WTC11 (cell line): ENCODE measurements around the gene PON3. TPM values are rescaled to one million over a fixed set of nuclear protein-coding genes. Genes with fewer than 3 reads are reported as not detected.

Source experiments
- ATAC-seq: fragments of 200-7000 bp; cut with Tn5 transposase; 2 replicates; pipeline ENCODE4 v1.10.0; 2021; ENCODE audit warnings: mild to moderate bottlenecking, moderate library complexity
- CTCF ChIA-PET: fragments of 300-600 bp; sonication (Branson Sonifier 250); formaldehyde crosslinking; loops from one replicate; lab custom pipeline; 2021; ENCODE audit warnings: antibody characterized with exemption; lab: Charles Lee
- POLR2A ChIA-PET: fragments of 350-600 bp; sonication (Branson Sonifier 250); formaldehyde crosslinking; loops from one replicate; lab custom pipeline; 2021; ENCODE audit warnings: antibody characterized with exemption; lab: Charles Lee
- DNase-seq: peaks from one replicate; pipeline ENCODE4 v3.0.0; 2021; ENCODE audit warnings: low spot score
- H3K27ac Mint-ChIP-seq: 2 replicates; pipeline ENCODE4 v1.8.0; 2021; ENCODE audit warnings: mixed read lengths
- H3K27me3 Mint-ChIP-seq: 2 replicates; pipeline ENCODE4 v1.8.0; 2021; ENCODE audit warnings: low read depth, mild to moderate bottlenecking, moderate library complexity, mixed read lengths
- H3K36me3 Mint-ChIP-seq: 2 replicates; pipeline ENCODE4 v1.8.0; 2021; ENCODE audit warnings: mixed read lengths
- H3K4me1 Mint-ChIP-seq: 2 replicates; pipeline ENCODE4 v1.8.0; 2022; ENCODE audit warnings: mixed read lengths
- H3K4me3 Mint-ChIP-seq: 2 replicates; pipeline ENCODE4 v1.8.0; 2021; ENCODE audit warnings: mild to moderate bottlenecking, moderate library complexity, mixed read lengths
- H3K9me3 Mint-ChIP-seq: 2 replicates; pipeline ENCODE4 v1.8.0; 2021; ENCODE audit warnings: mixed read lengths
- FOXJ3 ChIP-seq: sonication (generic); formaldehyde crosslinking; IDR thresholded peaks from 2 replicates; pipeline ENCODE4 v1.9.0; 2021; ENCODE audit warnings: missing genetic modification reagents, mild to moderate bottlenecking, borderline replicate concordance
- FOXP1 ChIP-seq: sonication (generic); formaldehyde crosslinking; IDR thresholded peaks from 2 replicates; pipeline ENCODE4 v1.8.0; 2022; ENCODE audit warnings: missing genetic modification reagents, mild to moderate bottlenecking, moderate library complexity, borderline replicate concordance
- GTF2I ChIP-seq: fragments of 250-450 bp; sonication (Bioruptor Pico); conservative IDR thresholded peaks from 2 replicates; pipeline ENCODE4 v1.4.0; 2021; ENCODE audit warnings: mild to moderate bottlenecking
- KAT7 ChIP-seq: sonication (generic); formaldehyde crosslinking; IDR thresholded peaks from 2 replicates; pipeline ENCODE4 v1.8.1; 2023; ENCODE audit warnings: missing genetic modification reagents, mild to moderate bottlenecking, borderline replicate concordance
- MLX ChIP-seq: sonication (generic); formaldehyde crosslinking; IDR thresholded peaks from 2 replicates; pipeline ENCODE4 v1.8.1; 2023; ENCODE audit warnings: mild to moderate bottlenecking, missing genetic modification reagents, moderate library complexity
- MXD4 ChIP-seq: fragments of 250-450 bp; sonication (Bioruptor Pico); IDR thresholded peaks from 2 replicates; pipeline ENCODE4 v1.8.0; 2021; ENCODE audit warnings: mild to moderate bottlenecking, moderate library complexity, borderline replicate concordance
- NR2C2 ChIP-seq: sonication (generic); formaldehyde crosslinking; IDR thresholded peaks from 2 replicates; pipeline ENCODE4 v1.8.0; 2022; ENCODE audit warnings: mild to moderate bottlenecking, missing genetic modification reagents
- PRDM15 ChIP-seq: sonication (generic); formaldehyde crosslinking; IDR thresholded peaks from 2 replicates; pipeline ENCODE4 v1.8.0; 2022; ENCODE audit warnings: missing genetic modification reagents
- PRRX2 ChIP-seq: fragments of 250-450 bp; sonication (Bioruptor Pico); IDR thresholded peaks from 2 replicates; pipeline ENCODE4 v1.8.0; 2021; ENCODE audit warnings: mild to moderate bottlenecking
- SP1 ChIP-seq: sonication (generic); formaldehyde crosslinking; conservative IDR thresholded peaks from 2 replicates; pipeline ENCODE4 v1.8.1; 2022; ENCODE audit warnings: missing genetic modification reagents
- STAT6 ChIP-seq: sonication (generic); formaldehyde crosslinking; conservative IDR thresholded peaks from 2 replicates; pipeline ENCODE4 v1.8.1; 2023; ENCODE audit warnings: mild to moderate bottlenecking, low read depth, missing genetic modification reagents, moderate library complexity
- TEAD4 ChIP-seq: sonication (generic); formaldehyde crosslinking; IDR thresholded peaks from 2 replicates; pipeline ENCODE4 v1.8.0; 2022; ENCODE audit warnings: mild to moderate bottlenecking, missing genetic modification reagents
- USF1 ChIP-seq: sonication (generic); formaldehyde crosslinking; IDR thresholded peaks from 2 replicates; pipeline ENCODE4 v1.8.0; 2022; ENCODE audit warnings: mild to moderate bottlenecking, missing genetic modification reagents
- ZBTB21 ChIP-seq: sonication (generic); formaldehyde crosslinking; IDR thresholded peaks from 2 replicates; pipeline ENCODE4 v1.8.1; 2023; ENCODE audit warnings: mild to moderate bottlenecking, missing genetic modification reagents, borderline replicate concordance
- ZNF281 ChIP-seq: sonication (generic); formaldehyde crosslinking; IDR thresholded peaks from 2 replicates; pipeline ENCODE4 v1.8.0; 2023; ENCODE audit warnings: mild to moderate bottlenecking, missing genetic modification reagents
- total RNA-seq: library from RNA; stranded (reverse); gene quantifications from 3 replicates; pipeline ENCODE4 v1.2.3, GENCODE V29; 2021
- TF ChIP-seq, protein P1 (sequence below): sonication (generic); formaldehyde crosslinking; IDR thresholded peaks from 2 replicates; pipeline ENCODE4 v1.8.0; 2023; ENCODE audit warnings: missing genetic modification reagents
- TF ChIP-seq, protein P2 (sequence below): sonication (generic); formaldehyde crosslinking; IDR thresholded peaks from 2 replicates; pipeline ENCODE4 v1.8.1; 2023; ENCODE audit warnings: mild to moderate bottlenecking, missing genetic modification reagents, moderate library complexity

PON3 gene
- total RNA-seq, 1 experiment from 2014 or later, result 0.42 TPM

DNA sequence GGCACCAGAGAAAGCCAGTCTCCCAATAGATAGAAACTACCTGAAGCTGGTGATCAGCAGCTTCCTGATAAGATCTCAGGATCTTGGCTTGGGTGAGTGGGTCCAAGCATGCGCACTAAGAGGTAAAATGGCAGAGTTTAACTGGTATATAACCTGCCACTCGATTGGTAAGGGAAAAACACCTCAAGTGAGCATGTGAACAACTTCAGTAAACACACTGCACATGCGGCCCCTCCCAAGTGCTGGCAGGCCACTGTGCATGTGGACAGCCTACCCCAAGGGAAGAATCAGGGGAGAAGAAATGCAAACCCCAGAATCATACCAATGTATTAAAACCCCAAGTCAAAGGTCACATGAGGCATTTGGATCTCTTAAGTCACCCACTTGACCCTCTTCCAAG, 54.1 kb downstream of the PON3 start:
- H3K36me3 Mint-ChIP-seq, result no peaks in the 10 kb centered on the region
- H3K9me3 Mint-ChIP-seq, result peaks cover 5% of the 10 kb centered on the region; the same call in 1 of the 2 replicates
- no peaks in the 10 kb centered on the region for H3K27me3 Mint-ChIP-seq
- ChIA-PET POLR2A (no interaction called here), CTCF (interaction anchor here (1.3 to 1.4 kb wide), 2 partner anchors 135 to 137 kb away, joined by 6 to 7 read pairs; no protein-coding TSS in a partner anchor)
- ATAC-seq (no peak), DNase-seq (no peak)
- H3K4me1 Mint-ChIP-seq, result peaks cover 21% of the 10 kb centered on the region
- no peak overlapping the region for H3K4me3 Mint-ChIP-seq
- no peak overlapping the region for H3K27ac Mint-ChIP-seq
- TF ChIP-seq KAT7 (CRISPR knock-in tag) (no peak), ZNF281 (CRISPR knock-in tag) (no peak), STAT6 (CRISPR knock-in tag) (no peak), USF1 (CRISPR knock-in tag) (no peak)

DNA sequence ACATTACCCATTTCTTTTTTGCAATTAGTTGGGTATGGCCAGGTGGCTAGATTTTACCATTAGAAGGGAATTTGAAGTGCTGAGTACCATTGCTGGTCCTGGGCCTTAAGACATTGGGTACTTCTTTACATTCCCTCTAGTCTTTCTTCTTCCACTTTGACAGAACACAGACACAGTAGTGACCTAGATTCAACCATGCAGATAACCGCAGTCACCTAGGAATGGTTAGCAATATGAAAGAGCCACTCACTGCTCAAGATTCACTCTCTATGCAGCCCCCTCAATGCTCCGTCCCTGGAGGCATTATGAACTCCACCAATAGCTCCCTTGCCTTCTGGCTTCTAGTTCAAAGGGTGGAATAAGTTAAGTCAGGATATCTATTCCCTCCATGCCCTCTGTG, 55.7 kb downstream of the PON3 start:
- Mint-ChIP-seq H3K9me3 (peaks cover 5% of the 10 kb centered on the region; the same call in 1 of the 2 replicates), H3K27me3 (no peaks in the 10 kb centered on the region), H3K4me1 (peaks cover 21% of the 10 kb centered on the region), H3K4me3 (no peak overlapping the region)
- ChIA-PET POLR2A (no interaction called here), CTCF (no interaction called here)
- TF ChIP-seq MLX (CRISPR knock-in tag) (no peak), PRDM15 (CRISPR knock-in tag) (no peak), SP1 (CRISPR knock-in tag) (no peak), PRRX2 (CRISPR knock-in tag) (no peak), TEAD4 (CRISPR knock-in tag) (no peak), MXD4 (no peak), FOXJ3 (CRISPR knock-in tag) (no peak), GTF2I (no peak), FOXP1 (CRISPR knock-in tag) (no peak), NR2C2 (CRISPR knock-in tag) (no peak), ZBTB21 (CRISPR knock-in tag) (no peak)
- TF ChIP-seq, protein P1, sequence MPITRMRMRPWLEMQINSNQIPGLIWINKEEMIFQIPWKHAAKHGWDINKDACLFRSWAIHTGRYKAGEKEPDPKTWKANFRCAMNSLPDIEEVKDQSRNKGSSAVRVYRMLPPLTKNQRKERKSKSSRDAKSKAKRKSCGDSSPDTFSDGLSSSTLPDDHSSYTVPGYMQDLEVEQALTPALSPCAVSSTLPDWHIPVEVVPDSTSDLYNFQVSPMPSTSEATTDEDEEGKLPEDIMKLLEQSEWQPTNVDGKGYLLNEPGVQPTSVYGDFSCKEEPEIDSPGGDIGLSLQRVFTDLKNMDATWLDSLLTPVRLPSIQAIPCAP, result no peak
- TF ChIP-seq, protein P2, sequence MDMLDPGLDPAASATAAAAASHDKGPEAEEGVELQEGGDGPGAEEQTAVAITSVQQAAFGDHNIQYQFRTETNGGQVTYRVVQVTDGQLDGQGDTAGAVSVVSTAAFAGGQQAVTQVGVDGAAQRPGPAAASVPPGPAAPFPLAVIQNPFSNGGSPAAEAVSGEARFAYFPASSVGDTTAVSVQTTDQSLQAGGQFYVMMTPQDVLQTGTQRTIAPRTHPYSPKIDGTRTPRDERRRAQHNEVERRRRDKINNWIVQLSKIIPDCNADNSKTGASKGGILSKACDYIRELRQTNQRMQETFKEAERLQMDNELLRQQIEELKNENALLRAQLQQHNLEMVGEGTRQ (CRISPR knock-in tag), result no peak
- TF ChIP-seq, all 79 proteins: peak for 0
- H3K27ac Mint-ChIP-seq, result no peak overlapping the region
- DNase-seq (no peak), ATAC-seq (no peak)
- no peaks in the 10 kb centered on the region for H3K36me3 Mint-ChIP-seq
